Kidney (tissue), 14 donors: Measurements from ENCODE around the gene CTTNBP2NL. TPM values are rescaled to one million over a fixed set of nuclear protein-coding genes. Genes with fewer than 3 reads are reported as not detected.

Experiments
- DNase-seq, 5 donors: peaks; one replicate each; pipeline ENCODE4 v3.0.0-alpha.2; 2013 to 2020
- FAIRE-seq: peaks from 2 replicates; lab custom pipeline; 2012; peaks lifted over from hg19 to GRCh38; lab: Jason Lieb, UNC
- H3K27ac ChIP-seq, 2 donors: one replicate each; pipeline ENCODE4 v1.7.0; 2013; ENCODE audit warnings: low read depth in 2 of 2, low read length in 2 of 2, inconsistent platforms in 1 of 2
- H3K27me3 ChIP-seq: one replicate; pipeline ENCODE4 v1.7.1; 2013; ENCODE audit warnings: low read length, inconsistent platforms; ENCODE audit not compliant: control insufficient read depth, insufficient read depth
- H3K36me3 ChIP-seq, 3 donors: one replicate each; pipeline versions ENCODE4 v1.7.0 to v1.7.1; 2013; ENCODE audit warnings: low read length in 3 of 3, control low read depth in 1 of 3, inconsistent platforms in 1 of 3; ENCODE audit not compliant: insufficient read depth in 3 of 3, control insufficient read depth in 2 of 3
- H3K4me1 ChIP-seq, 3 donors: one replicate each; pipeline versions ENCODE4 v1.7.0 to v1.7.1; 2013; ENCODE audit warnings: low read length in 3 of 3, inconsistent platforms in 1 of 3, low read depth in 1 of 3; ENCODE audit not compliant: control insufficient read depth in 2 of 3, insufficient read depth in 2 of 3
- H3K4me3 ChIP-seq, 3 donors: one replicate each; pipeline versions ENCODE4 v1.7.0 to v1.8.1; 2013; ENCODE audit warnings: low read length in 3 of 3, control low read depth in 1 of 3, inconsistent platforms in 1 of 3
- H3K9ac ChIP-seq, 3 donors: one replicate each; pipeline versions ENCODE4 v1.7.0 to v1.7.1; 2013; ENCODE audit warnings: low read length in 3 of 3, control low read depth in 1 of 3, inconsistent platforms in 1 of 3
- H3K9me3 ChIP-seq, 3 donors: one replicate each; pipeline versions ENCODE4 v1.7.0 to v1.7.1; 2013; ENCODE audit warnings: low read length in 3 of 3, control low read depth in 1 of 3, inconsistent platforms in 1 of 3; ENCODE audit not compliant: control insufficient read depth in 2 of 3, insufficient read depth in 1 of 3
- CTCF ChIP-seq: IDR thresholded peaks from 3 replicates; pipeline ENCODE4 v1.5.1; 2012; ENCODE audit warnings: mild to moderate bottlenecking, moderate library complexity, borderline replicate concordance; ENCODE audit not compliant: insufficient read depth; ENCODE audit errors: extremely low read depth
- intact Hi-C: fragments of 100-400 bp; cut with DNase I; formaldehyde crosslinking; loops from one replicate; pipeline ENCODE4 v1.11.1; 2022
- polyA plus RNA-seq: library from polyadenylated mRNA; stranded (reverse); fragments of 350-450 nt; fragmentation: Illumina TruSeq; extraction: RNeasy Lipid Tissue Mini Kit (QIAGEN cat#74804); gene quantifications from one replicate; pipeline ENCODE4 v1.2.3, GENCODE V29; 2014; ENCODE audit warnings: low read depth, low replicate concordance; ENCODE audit not compliant: insufficient read depth
- total RNA-seq: library from RNA; stranded (reverse); fragmentation: NEBNext Ultra II Directional; extraction: Animal tissue kit (Norgen Biotek cat#: 25700); gene quantifications from one replicate; pipeline ENCODE4 v1.2.1, GENCODE V29; 2021
- donor health status: control.
- donor health status: control.
- donor health status: control.
- donor health status: control.
- donor health status: control.
- donor health status: DM: yes; HTN: yes; CAD: no.
- donor health status: Normal renal cell carcinoma (clear cell type).

The CTTNBP2NL gene
- total and polyA plus RNA-seq, 2 donors from 2014 or later, result 6.7 to 65.4 TPM

GRCh38 chr1:112508278-112509004, 112.4 kb downstream of the CTTNBP2NL start, which contains the start of gene WNT2B:
Gene WNT2B, plus strand, starts transcription at chr1:112508965. Its CDS starts 298 bp downstream, at chr1:112509263.
- H3K4me3 ChIP-seq, result peak within 1 kb of the TSS; percentile 36 to 52 (median 44)
- peaks cover 11% of the 10 kb centered on the region for H3K27me3 ChIP-seq
- H3K9ac ChIP-seq, result no peak within 1 kb of the TSS
- intact Hi-C loops, result no loop called here
- H3K9me3 ChIP-seq, result no peaks in the 10 kb centered on the region
- H3K27ac ChIP-seq, result no peak within 1 kb of the TSS
- H3K36me3 ChIP-seq, result no peaks in the 10 kb centered on the region
- DNase-seq, result peak in 3 of 5 donors; percentile 28 to 79 (median 46)
- no peak for FAIRE-seq
- no peak for TF ChIP-seq CTCF
- H3K4me1 ChIP-seq, result peaks cover 0 to 4% (median 0%) of the 10 kb centered on the region in 3 donors

- Histone ChIP-seq H3K27me3 (peaks cover 8% of the 10 kb centered on the region), H3K36me3 (no peaks in the 10 kb centered on the region), H3K9ac (no peak overlapping the region), H3K4me3 (peak overlapping the region in 2 of 3 donors; percentile 12 to 52), H3K9me3 (no peaks in the 10 kb centered on the region), H3K4me1 (peaks cover 0 to 4% (median 0%) of the 10 kb centered on the region in 3 donors), H3K27ac (no peak overlapping the region)
- TF ChIP-seq CTCF, result no peak
- intact Hi-C loops, result no loop called here
- peak in 2 of 5 donors; percentile 63 to 83 for DNase-seq
- FAIRE-seq, result no peak
These were observed 113.1 kb downstream of the CTTNBP2NL start for GRCh38 chr1:112509005-112509659.

- Histone ChIP-seq H3K4me1 (peaks cover 0 to 4% (median 0%) of the 10 kb centered on the region in 3 donors), H3K4me3 (no peak overlapping the region), H3K36me3 (no peaks in the 10 kb centered on the region), H3K9me3 (no peaks in the 10 kb centered on the region), H3K27me3 (peaks cover 8% of the 10 kb centered on the region), H3K27ac (no peak overlapping the region), H3K9ac (no peak overlapping the region)
- intact Hi-C loops, result no loop called here
- FAIRE-seq (no peak), DNase-seq (no peak)
- TF ChIP-seq CTCF, result no peak
These were observed 113.7 kb downstream of the CTTNBP2NL start for GRCh38 chr1:112509660-112510178.
